Stomach (tissue), 9 donors: Measurements from ENCODE around the gene KRTAP10-9. TPM values are rescaled to one million over a fixed set of nuclear protein-coding genes. Genes with fewer than 3 reads are reported as not detected.
A peak's percentile ranks its signal among the peaks of the same experiment; 100 is the strongest.

Experiments
- DNase-seq, 2 donors: peaks; one replicate each; pipeline versions ENCODE4 v3.0.0 to v3.0.0-alpha.2; 2013 to 2019
- H3K27ac ChIP-seq, 5 donors: fragments of 200-600 bp in 4 of 5; sonication (generic) in 4 of 5; one replicate each; pipeline ENCODE4 v1.5.1; 2013 to 2019; ENCODE audit warnings: mild to moderate bottlenecking in 1 of 5, moderate library complexity in 1 of 5
- H3K27me3 ChIP-seq, 3 donors: fragments of 200-600 bp; sonication (generic); one replicate each; pipeline ENCODE4 v1.5.1; 2017 to 2019; ENCODE audit warnings: mixed run types in 1 of 3
- H3K36me3 ChIP-seq, 4 donors: fragments of 200-600 bp; sonication (generic); 1 replicate in 3 of 4; 2 replicates in 1 of 4; pipeline ENCODE4 v1.5.1; 2016 to 2019
- H3K4me1 ChIP-seq, 4 donors: fragments of 200-600 bp; sonication (generic); one replicate each; pipeline ENCODE4 v1.5.1; 2016 to 2019
- H3K4me3 ChIP-seq, 4 donors: fragments of 200-600 bp; sonication (generic) in 3 of 4; one replicate each; pipeline ENCODE4 v1.5.1; 2016 to 2019; ENCODE audit warnings: mild to moderate bottlenecking in 1 of 4
- H3K9me3 ChIP-seq, 4 donors: fragments of 200-600 bp; sonication (generic); one replicate each; pipeline ENCODE4 v1.5.1; 2016 to 2019
- EP300 ChIP-seq: sonication (generic); formaldehyde crosslinking; IDR thresholded peaks from one replicate; pipeline ENCODE4 v1.6.1; 2017; ENCODE audit warnings: antibody characterized with exemption
- POLR2A ChIP-seq, 4 donors: fragments of 450-650 bp; IDR thresholded peaks; one replicate each; pipeline ENCODE4 v1.6.1; 2016; ENCODE audit warnings: antibody characterized with exemption in 4 of 4, control low read depth in 2 of 4, mild to moderate bottlenecking in 1 of 4, moderate library complexity in 1 of 4
- POLR2AphosphoS5 ChIP-seq, 3 donors: sonication (generic); formaldehyde crosslinking; IDR thresholded peaks; one replicate each; pipeline ENCODE4 v1.6.1; 2016; ENCODE audit warnings: antibody characterized with exemption in 3 of 3
- WGBS, 5 donors: extraction: QIAGEN DNeasy Blood & Tissue Kit in 3 of 5; methylation state at CpG; one replicate each; pipeline versions ENCODE4 v1.1.5 to v1.1.7; 2013 to 2018; 5-methylcytosine and 5-hydroxymethylcytosine counted together
- intact Hi-C: fragments of 100-400 bp; cut with DNase I; formaldehyde crosslinking; loops from one replicate; pipeline ENCODE4 v1.15.1; 2023; ENCODE audit warnings: low total_unique reads
- polyA plus RNA-seq, 3 donors: library from polyadenylated mRNA; stranded (reverse); fragments of 200-250 nt; gene quantifications; one replicate each; pipeline ENCODE4 v1.2.3, GENCODE V29; 2013
- total RNA-seq, 5 donors: library from RNA; depleted of rRNA; stranded (reverse); fragments of >200 nt; gene quantifications; one replicate each; pipeline versions ENCODE4 v1.1.0 to v1.2.3, GENCODE V29; 2014 to 2016
- TF ChIP-seq, protein P1 (sequence below), 7 experiments: fragments of 450-650 bp in 4 of 7; fragments of 200-600 bp in 3 of 7; sonication (generic) in 3 of 7; IDR thresholded peaks; one replicate each; pipeline ENCODE4 v1.5.1; 2016 to 2019; ENCODE audit warnings: antibody characterized with exemption in 7 of 7, control low read depth in 2 of 7, mild to moderate bottlenecking in 1 of 7
- donor health status: healthy with polysubstance abuse.
- donor health status: Bipolar disorder and iron deficiency.
- donor health status: healthy.

Gene KRTAP10-9
- total and polyA plus RNA-seq, 8 donors: not detected

DNA sequence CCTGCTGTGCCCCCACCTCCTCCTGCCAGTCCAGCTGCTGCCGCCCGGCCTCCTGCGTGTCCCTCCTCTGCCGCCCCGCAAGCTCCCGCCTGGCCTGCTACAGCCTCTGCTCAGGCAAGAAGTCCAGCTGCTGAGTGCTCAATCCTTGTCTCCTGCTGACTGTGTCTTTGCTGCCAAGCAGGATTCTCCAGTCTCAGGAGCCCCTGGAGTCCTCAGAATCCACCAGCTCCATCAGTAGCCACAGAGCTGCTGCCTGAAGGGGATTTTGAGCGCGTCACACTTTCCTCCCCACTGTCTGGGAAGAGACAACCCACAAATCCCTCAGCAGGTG lies 20.3 kb downstream of the KRTAP10-9 start:
- peak in 1 of 2 donors; percentile 10 for DNase-seq
- TF ChIP-seq POLR2AphosphoS5 (IDR thresholded peaks at IDR 0.05) (no peak), EP300 (no peak), POLR2A (IDR thresholded peaks at IDR 0.05) (no peak)
- TF ChIP-seq, protein P1, sequence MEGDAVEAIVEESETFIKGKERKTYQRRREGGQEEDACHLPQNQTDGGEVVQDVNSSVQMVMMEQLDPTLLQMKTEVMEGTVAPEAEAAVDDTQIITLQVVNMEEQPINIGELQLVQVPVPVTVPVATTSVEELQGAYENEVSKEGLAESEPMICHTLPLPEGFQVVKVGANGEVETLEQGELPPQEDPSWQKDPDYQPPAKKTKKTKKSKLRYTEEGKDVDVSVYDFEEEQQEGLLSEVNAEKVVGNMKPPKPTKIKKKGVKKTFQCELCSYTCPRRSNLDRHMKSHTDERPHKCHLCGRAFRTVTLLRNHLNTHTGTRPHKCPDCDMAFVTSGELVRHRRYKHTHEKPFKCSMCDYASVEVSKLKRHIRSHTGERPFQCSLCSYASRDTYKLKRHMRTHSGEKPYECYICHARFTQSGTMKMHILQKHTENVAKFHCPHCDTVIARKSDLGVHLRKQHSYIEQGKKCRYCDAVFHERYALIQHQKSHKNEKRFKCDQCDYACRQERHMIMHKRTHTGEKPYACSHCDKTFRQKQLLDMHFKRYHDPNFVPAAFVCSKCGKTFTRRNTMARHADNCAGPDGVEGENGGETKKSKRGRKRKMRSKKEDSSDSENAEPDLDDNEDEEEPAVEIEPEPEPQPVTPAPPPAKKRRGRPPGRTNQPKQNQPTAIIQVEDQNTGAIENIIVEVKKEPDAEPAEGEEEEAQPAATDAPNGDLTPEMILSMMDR (IDR thresholded peaks at IDR 0.05): no peak
- Histone ChIP-seq H3K36me3 (no peaks in the 10 kb centered on the region), H3K4me3 (no peak overlapping the region), H3K9me3 (peaks cover 0 to 26% (median 17%) of the 10 kb centered on the region in 4 donors), H3K4me1 (no peaks in the 10 kb centered on the region), H3K27me3 (peaks cover 0 to 33% (median 21%) of the 10 kb centered on the region in 3 donors), H3K27ac (no peak overlapping the region)
- 40 to 57% (median 52%) methylated on average over 8 of the region's 8 CpGs for WGBS, 5 donors
- intact Hi-C loops: no loop called here

DNA sequence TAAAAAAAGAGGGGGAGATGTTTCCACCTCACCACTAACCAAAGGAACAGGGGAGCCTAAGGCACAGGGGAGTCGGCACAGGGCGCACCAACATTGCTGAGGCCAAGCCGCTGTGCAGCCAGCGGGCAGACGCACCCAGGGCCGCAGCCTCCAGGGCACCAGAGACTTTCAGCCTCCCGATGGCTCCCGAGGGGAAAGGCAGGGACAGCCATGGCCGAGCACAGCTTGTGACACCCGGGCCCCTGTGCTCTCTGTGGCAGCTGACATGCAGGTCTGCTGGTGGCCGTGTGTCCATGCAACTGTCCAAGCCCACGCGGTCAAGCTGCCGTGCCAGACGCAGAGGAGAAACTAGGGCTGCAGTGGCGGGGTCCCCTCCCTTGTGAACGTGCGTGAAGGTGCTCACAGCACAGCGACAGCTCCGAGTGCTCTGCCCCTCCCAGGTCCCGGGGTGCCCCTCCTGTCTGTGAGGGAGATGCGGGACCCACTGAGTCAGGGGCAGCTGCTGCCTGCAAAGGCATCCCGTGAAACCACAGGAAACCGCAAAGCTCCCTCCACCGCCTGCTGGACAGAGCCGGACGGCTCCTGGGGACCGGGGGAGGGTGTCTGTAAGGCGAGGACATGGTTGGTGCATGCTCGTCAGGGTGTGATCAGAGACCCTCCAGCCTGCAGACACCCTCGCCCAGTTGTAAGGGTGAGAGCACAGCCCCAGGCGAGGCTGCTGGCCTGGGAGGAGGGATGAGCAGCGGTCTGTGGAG lies 21.8 kb downstream of the KRTAP10-9 start:
- 75 to 89% (median 78%) methylated on average over 9 to 33 of the region's 33 CpGs for WGBS, 5 donors
- no peaks in the 10 kb centered on the region for H3K36me3 ChIP-seq
- H3K4me1 ChIP-seq: no peaks in the 10 kb centered on the region
- TF ChIP-seq, protein P1 (IDR thresholded peaks at IDR 0.05): no peak
- TF ChIP-seq EP300: no peak
- TF ChIP-seq POLR2AphosphoS5 (IDR thresholded peaks at IDR 0.05): no peak
- no peak for TF ChIP-seq POLR2A (IDR thresholded peaks at IDR 0.05)
- intact Hi-C loops: no loop called here
- H3K4me3 ChIP-seq: no peak overlapping the region
- peaks cover 0 to 20% (median 14%) of the 10 kb centered on the region in 4 donors for H3K9me3 ChIP-seq
- H3K27me3 ChIP-seq: peaks cover 0 to 33% (median 21%) of the 10 kb centered on the region in 3 donors
- DNase-seq: peak in 1 of 2 donors; percentile 10
- H3K27ac ChIP-seq: no peak overlapping the region

DNA sequence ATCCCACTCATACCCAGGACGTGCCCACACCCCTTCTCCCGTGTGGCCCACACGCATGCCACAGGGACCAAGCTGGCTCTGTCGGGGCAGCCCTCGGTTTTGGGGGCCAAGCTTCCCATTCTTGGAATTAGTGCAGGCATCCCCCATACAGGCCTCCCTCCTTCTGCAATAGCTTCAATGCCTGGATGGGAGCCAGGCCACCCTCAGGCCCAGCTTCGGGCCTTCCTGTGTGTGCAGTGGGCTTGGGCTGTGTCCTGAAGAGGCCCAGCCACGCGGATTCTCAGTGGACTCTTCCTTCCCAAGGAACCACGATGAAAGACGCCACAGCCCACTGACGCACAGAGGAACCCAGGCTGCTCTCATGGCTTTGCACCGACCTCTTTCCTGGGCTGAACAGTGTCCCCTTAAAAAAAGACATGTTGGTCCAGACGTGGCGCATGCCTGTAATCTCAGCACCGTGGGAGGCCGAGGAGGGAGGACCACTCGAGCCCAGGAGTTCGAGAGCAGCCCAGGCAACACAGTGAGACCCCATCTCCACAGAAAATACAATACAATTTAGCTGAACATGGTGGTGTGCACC lies 22.7 kb downstream of the KRTAP10-9 start:
- H3K27me3 ChIP-seq: peaks cover 0 to 41% (median 24%) of the 10 kb centered on the region in 3 donors
- no peak for DNase-seq
- WGBS, 5 donors: 76 to 92% (median 86%) methylated on average over 7 to 18 of the region's 18 CpGs
- TF ChIP-seq POLR2AphosphoS5 (IDR thresholded peaks at IDR 0.05): no peak
- TF ChIP-seq, protein P1 (IDR thresholded peaks at IDR 0.05): no peak
- TF ChIP-seq POLR2A (IDR thresholded peaks at IDR 0.05): no peak
- no peak for TF ChIP-seq EP300
- H3K9me3 ChIP-seq: peaks cover 0 to 11% (median 8%) of the 10 kb centered on the region in 4 donors
- H3K27ac ChIP-seq: no peak overlapping the region
- no peaks in the 10 kb centered on the region for H3K4me1 ChIP-seq
- no peak overlapping the region for H3K4me3 ChIP-seq
- intact Hi-C loops: no loop called here
- H3K36me3 ChIP-seq: no peaks in the 10 kb centered on the region

DNA sequence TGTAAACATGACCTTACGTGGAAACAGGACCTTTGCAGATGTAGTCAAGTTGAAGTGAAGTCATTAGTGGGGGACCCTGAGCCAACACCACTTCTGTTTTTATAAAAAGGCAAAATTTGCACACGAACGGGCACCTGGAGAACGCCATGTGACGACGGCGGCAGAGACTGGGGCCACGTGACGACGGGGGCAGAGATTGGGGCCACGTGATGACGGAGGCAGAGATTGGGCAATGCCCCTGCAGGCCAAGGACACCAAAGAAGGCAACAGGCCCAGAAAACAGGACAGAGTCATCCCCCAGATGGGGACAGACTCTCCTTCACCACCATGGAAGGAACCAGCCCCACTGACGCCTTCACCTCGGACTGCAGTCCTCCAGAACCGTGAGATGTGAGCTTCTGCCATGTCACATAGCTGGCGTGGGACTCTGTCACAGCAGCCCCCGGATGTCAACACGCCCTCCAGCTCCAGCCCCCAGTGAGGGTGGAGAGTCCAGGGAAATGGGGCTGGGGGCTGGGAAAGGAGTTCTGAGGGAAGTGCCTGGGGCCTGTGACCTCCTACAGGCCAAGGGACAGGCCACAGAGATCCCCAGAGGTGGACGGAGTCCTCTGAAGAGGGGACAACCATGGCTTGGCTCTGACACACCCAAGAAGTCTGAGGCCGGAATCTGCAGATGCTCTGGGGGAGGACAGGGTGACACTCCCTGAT lies 23.5 kb downstream of the KRTAP10-9 start:
- peaks cover 0 to 4% (median 1%) of the 10 kb centered on the region in 4 donors for H3K9me3 ChIP-seq
- DNase-seq: no peak
- TF ChIP-seq POLR2A (IDR thresholded peaks at IDR 0.05) (no peak), POLR2AphosphoS5 (IDR thresholded peaks at IDR 0.05) (no peak), EP300 (no peak)
- TF ChIP-seq, protein P1 (IDR thresholded peaks at IDR 0.05): no peak
- H3K27me3 ChIP-seq: peaks cover 0 to 44% (median 24%) of the 10 kb centered on the region in 3 donors
- intact Hi-C loops: no loop called here
- no peak overlapping the region for H3K27ac ChIP-seq
- WGBS, 5 donors: 82 to 92% (median 89%) methylated on average over 20 of the region's 20 CpGs
- no peak overlapping the region for H3K4me3 ChIP-seq
- no peaks in the 10 kb centered on the region for H3K4me1 ChIP-seq
- no peaks in the 10 kb centered on the region for H3K36me3 ChIP-seq
